NCI-H510A treated with DMSO at 0.1 percent for 48 hours (cell line): Measurements from ENCODE around the gene ROBO1.

Experiments used
- DNase-seq: peaks from one replicate; lab custom pipeline; 2025; lab: John Stamatoyannopoulos, UW

The ROBO1 gene

GRCh38 chr3:79066481-79066880 is 701.3 kb downstream of the ROBO1 start:
- no peak for DNase-seq

- DNase-seq, result no peak
Observed at GRCh38 chr3:79063624-79064023, 704.2 kb downstream of the ROBO1 start.

- no peak for DNase-seq
Observed at GRCh38 chr3:79057756-79058155, 710.0 kb downstream of the ROBO1 start.

GRCh38 chr3:79056498-79056897 is 711.3 kb downstream of the ROBO1 start:
- DNase-seq, result no peak

DNA sequence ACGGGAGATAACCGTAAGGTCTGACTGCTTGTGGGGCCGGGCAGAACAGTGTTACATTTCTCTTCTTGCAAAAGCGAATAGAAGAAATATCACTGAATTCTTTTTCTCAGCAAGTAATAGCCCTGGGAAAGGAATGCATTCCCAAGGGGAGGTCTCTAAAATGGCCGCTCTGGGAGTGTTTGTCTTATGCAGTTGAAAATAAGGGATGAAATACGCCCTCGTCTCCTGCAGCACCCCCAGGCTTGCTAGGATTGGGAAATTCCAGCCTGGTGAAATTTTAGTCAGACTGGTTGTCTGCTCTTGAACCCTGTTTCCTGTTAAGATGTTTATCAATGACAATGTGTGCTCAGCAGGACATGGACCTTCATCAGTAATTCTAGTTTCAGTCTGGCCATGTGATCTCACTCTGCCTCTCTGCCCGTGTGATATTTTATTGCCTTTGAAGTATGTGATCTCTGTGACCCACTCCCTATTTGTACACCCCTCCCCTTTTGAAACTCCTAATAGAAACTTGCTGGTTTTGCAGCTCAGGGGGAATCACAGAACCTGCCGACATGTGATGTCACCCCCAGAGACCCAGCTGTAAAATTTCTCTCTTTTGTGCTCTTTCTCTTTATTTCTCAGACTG is 715.6 kb downstream of the ROBO1 start:
- no peak for DNase-seq

GRCh38 chr3:79047581-79047980 is 720.2 kb downstream of the ROBO1 start:
- no peak for DNase-seq

DNA sequence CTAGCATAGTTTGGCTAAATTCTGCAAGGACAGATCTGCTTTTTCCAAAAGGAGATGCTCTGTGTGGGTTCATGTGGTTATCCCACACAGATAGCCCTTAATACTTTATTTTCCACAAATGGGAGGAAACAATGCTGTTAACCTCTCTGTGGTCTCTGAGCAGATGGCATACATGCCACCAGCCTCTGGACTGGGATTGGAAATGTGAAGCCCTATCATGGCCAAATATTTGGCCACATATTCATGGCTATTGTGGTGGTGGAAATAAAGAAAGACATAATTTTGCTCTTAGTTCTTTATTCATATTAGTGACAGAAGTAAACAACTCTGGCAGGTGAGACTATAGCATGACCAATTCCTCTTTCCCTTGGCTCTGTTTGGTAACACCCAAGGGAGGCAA is 726.2 kb downstream of the ROBO1 start:
- DNase-seq, result no peak

- DNase-seq, result no peak
Observed at GRCh38 chr3:79040701-79041100, 727.1 kb downstream of the ROBO1 start.

DNA sequence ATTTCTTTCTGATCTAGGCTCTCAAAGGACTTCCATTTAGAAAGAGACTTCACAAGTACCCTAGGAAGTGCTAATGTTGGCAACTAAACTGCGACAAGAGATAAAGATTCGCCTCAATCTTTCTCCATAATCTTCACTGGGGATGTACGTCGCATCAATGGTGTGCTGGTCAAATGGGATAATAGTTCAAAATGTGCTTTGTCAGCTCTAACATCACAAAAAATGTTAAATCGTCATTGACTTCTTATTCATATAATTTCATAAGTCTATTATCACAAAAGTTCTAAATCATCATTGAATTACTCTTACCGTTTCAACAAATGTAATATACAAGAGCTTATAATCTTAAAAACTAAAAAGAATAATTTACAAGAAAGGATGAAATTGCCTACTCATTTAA is 727.7 kb downstream of the ROBO1 start:
- no peak for DNase-seq

GRCh38 chr3:79039192-79039591 is 728.6 kb downstream of the ROBO1 start:
- DNase-seq, result no peak

DNA sequence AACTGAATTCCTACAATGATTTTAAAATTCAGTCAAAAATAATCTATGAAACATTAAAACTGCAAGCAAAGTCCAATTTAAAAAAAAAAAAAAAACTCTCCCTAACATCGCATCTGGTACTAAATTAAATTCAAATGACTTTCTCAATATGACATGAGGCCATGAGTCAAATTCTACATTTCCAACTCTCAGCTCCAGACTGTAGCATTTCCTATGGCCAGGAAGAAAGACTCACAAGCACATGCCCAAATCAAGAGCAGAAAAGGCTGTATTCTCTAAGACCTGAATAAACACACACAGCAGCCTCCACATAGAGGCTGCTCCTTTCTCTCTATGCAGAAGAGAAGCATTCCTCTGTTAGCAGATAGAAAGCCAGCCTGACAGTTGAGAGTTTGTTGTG is 729.2 kb downstream of the ROBO1 start:
- no peak for DNase-seq

- DNase-seq, result no peak
Observed at GRCh38 chr3:79038057-79038456, 729.7 kb downstream of the ROBO1 start.

DNA sequence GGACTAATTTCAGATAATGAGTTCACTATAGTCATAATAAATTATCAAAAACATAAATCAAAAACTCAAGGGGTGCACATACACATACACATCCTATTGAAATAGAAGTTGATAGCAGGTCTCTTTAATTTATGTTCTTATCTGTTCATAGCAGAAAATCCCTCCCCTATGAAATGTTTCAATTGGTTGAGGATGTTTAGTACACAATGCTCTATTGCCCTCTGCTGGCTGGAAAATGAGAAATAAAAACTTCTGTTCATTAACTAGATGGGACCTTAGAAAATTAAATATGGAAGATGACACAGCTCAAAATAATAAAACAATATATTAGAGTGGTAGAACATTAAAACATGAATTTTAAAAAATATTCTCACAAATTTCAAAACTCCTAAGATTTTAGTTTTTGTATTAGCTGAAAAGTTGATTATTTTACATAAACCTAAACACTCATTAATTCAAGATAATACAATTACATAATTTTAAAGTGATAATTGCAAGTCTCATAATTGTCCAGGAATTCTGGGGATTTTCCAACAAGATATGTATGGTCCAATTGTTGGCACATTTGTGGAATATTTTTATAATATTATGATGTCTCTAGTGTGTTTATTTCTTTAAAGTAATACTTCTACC is 735.0 kb downstream of the ROBO1 start:
- DNase-seq, result peak; percentile 45

- DNase-seq, result no peak
Observed at GRCh38 chr3:79030157-79030556, 737.6 kb downstream of the ROBO1 start.

DNA sequence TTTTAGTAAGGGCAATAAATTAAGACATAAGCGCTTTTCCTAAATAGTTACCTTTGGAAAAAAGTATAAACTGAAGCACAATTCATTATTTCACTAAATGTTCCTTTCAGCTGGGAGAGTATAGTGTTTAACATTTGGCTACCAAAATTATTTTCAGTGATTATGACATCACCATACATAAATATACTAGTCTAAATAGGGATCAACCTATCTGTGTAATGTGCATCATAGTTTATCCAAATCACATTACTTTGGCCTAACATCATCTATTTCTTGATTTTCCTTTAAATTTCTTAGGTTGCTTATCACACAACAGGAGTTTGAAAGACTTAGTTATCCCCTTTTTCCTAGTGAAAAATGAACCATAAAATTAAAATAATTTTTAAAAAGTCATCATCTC is 738.9 kb downstream of the ROBO1 start:
- DNase-seq, result no peak

- DNase-seq, result no peak
Observed at GRCh38 chr3:79027593-79027992, 740.2 kb downstream of the ROBO1 start.

GRCh38 chr3:79019924-79020173 is 747.9 kb downstream of the ROBO1 start:
- no peak for DNase-seq

GRCh38 chr3:79019137-79019923 is 748.5 kb downstream of the ROBO1 start:
- DNase-seq, result peak; percentile 75

GRCh38 chr3:79018671-79019136 is 749.1 kb downstream of the ROBO1 start:
- peak; percentile 43 for DNase-seq

DNA sequence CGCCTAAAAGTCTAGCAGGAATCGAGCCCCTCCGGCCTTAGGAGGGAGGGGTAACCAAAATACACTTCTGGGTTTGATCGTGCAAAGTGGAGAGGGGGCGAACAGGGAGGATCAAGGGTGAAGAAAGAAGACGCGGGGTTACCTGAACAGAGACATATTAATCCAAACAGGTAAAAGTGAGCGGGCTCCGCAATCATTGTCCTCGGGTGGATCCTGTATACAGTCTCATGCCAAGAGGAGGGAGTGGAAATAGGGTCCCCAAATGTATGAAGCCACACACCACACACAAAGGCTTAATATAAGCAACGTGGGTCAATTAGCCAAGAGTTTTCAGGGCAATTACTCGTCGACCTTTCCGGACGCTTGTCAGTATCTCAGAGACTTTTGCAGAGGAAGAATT is 749.5 kb downstream of the ROBO1 start:
- DNase-seq, result no peak

DNA sequence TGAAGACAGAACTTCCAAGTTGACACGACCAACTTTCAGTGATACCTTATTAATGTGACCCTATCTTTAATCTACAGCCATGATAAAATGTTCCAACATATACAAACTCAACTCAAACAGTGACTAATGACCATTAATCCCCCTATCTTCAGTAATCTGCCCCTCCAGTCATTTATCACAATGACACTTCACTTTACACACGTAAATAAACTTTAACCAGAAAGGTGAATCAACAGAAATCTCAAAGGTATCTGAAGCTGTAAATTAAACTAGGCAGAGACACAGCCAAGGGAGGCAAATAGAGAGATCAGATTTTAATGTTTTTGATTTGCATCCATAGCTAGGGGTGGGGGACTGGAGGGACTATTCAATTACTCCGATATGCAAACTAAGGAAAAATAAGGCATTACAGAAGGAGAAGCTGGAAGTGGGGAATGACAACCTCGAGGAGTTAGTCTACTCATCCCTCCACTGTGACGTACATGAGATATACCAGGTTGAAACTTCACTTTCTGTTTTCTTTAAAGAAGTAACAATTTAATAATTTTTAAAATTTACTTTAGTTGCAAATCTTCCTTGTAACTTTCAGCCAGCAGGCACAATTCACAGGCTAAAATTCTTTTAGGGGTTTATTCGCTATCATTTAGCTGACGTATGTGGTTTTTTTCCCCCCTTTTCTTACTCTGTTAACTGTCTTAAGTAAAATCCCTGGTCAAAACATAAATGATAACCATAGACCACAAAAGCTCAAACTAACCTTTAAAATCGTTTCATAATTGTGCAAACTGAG is 751.0 kb downstream of the ROBO1 start:
- DNase-seq, result no peak

- DNase-seq, result peak; percentile 6
Observed at GRCh38 chr3:79015854-79016253, 751.9 kb downstream of the ROBO1 start.

GRCh38 chr3:79012946-79013362 is 754.8 kb downstream of the ROBO1 start:
- peak; percentile 45 for DNase-seq
